Transverse colon (tissue), 4 donors: ENCODE results near the gene PMS1. TPM values are rescaled to one million over a fixed set of nuclear protein-coding genes. Genes with fewer than 3 reads are reported as not detected.

Experiments used
- DNase-seq: peaks from one replicate; pipeline ENCODE4 v3.0.0-alpha.2; 2019
- H3K27ac ChIP-seq, 4 donors: fragments of 200-600 bp; sonication (generic); 2 replicates each; pipeline ENCODE4 v1.5.1; 2016 to 2018; ENCODE audit warnings: inconsistent platforms in 4 of 4
- H3K27me3 ChIP-seq: fragments of 200-600 bp; sonication (generic); 2 replicates; pipeline ENCODE4 v1.5.1; 2017; ENCODE audit warnings: inconsistent platforms
- H3K36me3 ChIP-seq, 4 donors: fragments of 200-600 bp; sonication (generic); 2 replicates each; pipeline ENCODE4 v1.5.1; 2017 to 2019; ENCODE audit warnings: inconsistent platforms in 4 of 4
- H3K4me1 ChIP-seq, 4 donors: fragments of 200-600 bp; sonication (generic); 2 replicates each; pipeline ENCODE4 v1.5.1; 2017 to 2020; ENCODE audit warnings: inconsistent platforms in 4 of 4
- H3K4me3 ChIP-seq, 4 donors: fragments of 200-600 bp; sonication (generic); 1 replicate in 1 of 4; 2 replicates in 3 of 4; pipeline versions ENCODE4 v1.5.1 to v1.6.1; 2017 to 2019; ENCODE audit warnings: inconsistent platforms in 4 of 4
- H3K9me3 ChIP-seq, 2 donors: fragments of 200-600 bp; sonication (generic); 2 replicates each; pipeline ENCODE4 v1.5.1; 2017 to 2019; ENCODE audit warnings: inconsistent platforms in 2 of 2
- EP300 ChIP-seq: sonication (generic); formaldehyde crosslinking; IDR thresholded peaks from one replicate; pipeline ENCODE4 v1.6.1; 2017; ENCODE audit warnings: antibody characterized with exemption, low read depth
- POLR2A ChIP-seq: fragments of 450-650 bp; IDR thresholded peaks from one replicate; pipeline ENCODE4 v1.6.1; 2016; ENCODE audit warnings: antibody characterized with exemption, mild to moderate bottlenecking, moderate library complexity
- POLR2AphosphoS5 ChIP-seq, 3 donors: sonication (generic); formaldehyde crosslinking; IDR thresholded peaks; one replicate each; pipeline ENCODE4 v1.6.1; 2016; ENCODE audit warnings: antibody characterized with exemption in 3 of 3
- WGBS, 2 donors: methylation state at CpG; one replicate each; pipeline ENCODE4 v1.1.5; 2018; ENCODE audit warnings: low coverage in 1 of 2; 5-methylcytosine and 5-hydroxymethylcytosine counted together
- in situ Hi-C, 4 donors: fragments of 200-750 bp; cut with MboI; loops; one replicate each; pipeline versions ENCODE4 v1.15.0 to v1.15.1; 2017; ENCODE audit warnings: low sequenced_read_pairs in 3 of 4, low pct_ligation_motif_present in 1 of 4, low pct_unique_long_range_greater_than_20kb in 1 of 4
- intact Hi-C: fragments of 100-400 bp; cut with DNase I; formaldehyde crosslinking; loops from one replicate; pipeline ENCODE4 v1.15.1; 2023; ENCODE audit warnings: low total_unique reads
- total RNA-seq, 4 donors: library from RNA; depleted of rRNA; stranded (reverse); fragments of >200 nt; gene quantifications; one replicate each; pipeline ENCODE4 v1.1.0, GENCODE V29; 2016
- TF ChIP-seq, protein P1 (sequence below), 5 experiments: fragments of 200-600 bp in 3 of 5; fragments of 450-650 bp in 2 of 5; sonication (generic) in 3 of 5; IDR thresholded peaks; 1 replicate in 2 of 5; 2 replicates in 3 of 5; pipeline ENCODE4 v1.5.1; 2016 to 2017; ENCODE audit warnings: antibody characterized with exemption in 5 of 5, inconsistent platforms in 3 of 5, mild to moderate bottlenecking in 2 of 5, moderate library complexity in 1 of 5

Gene PMS1
- total RNA-seq, 4 donors from 2014 or later = 5.2 to 19.1 (median 9.7) TPM

DNA sequence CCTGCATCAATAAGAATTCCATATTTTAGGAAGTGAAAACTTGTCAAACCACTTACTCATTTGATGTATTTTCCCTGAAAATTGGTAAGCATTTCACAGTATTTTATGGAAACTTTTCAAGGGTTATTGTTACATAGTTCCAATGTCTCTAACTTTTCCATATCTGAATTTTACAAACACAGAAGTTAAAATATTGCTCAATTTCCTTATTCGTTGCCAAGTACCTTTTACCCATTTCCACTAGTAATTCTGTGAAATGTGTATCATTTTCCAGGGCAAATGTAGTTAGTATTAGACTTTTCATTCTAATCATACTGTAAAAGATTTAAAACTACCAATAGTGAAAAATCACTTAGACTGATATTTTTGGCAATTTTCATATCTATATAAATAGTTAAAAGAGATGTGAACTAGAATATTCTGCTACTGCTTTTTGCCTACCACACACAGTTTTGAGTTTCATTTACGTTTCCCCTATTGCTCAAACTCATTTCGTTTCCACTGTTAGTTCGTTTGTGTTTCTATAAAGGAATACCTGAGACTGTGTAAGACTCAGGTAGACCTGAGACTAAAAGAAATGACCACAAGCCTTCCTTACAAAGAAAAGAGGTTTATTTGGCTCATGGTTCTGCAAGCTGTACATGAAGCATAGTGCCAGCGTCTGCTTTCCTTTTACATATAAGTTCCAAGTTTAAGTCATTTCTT lies 86.3 kb downstream of the PMS1 start:
- no peak for TF ChIP-seq EP300
- TF ChIP-seq POLR2A = no peak
- no peak for TF ChIP-seq POLR2AphosphoS5 (IDR thresholded peaks at IDR 0.05)
- TF ChIP-seq, protein P1, sequence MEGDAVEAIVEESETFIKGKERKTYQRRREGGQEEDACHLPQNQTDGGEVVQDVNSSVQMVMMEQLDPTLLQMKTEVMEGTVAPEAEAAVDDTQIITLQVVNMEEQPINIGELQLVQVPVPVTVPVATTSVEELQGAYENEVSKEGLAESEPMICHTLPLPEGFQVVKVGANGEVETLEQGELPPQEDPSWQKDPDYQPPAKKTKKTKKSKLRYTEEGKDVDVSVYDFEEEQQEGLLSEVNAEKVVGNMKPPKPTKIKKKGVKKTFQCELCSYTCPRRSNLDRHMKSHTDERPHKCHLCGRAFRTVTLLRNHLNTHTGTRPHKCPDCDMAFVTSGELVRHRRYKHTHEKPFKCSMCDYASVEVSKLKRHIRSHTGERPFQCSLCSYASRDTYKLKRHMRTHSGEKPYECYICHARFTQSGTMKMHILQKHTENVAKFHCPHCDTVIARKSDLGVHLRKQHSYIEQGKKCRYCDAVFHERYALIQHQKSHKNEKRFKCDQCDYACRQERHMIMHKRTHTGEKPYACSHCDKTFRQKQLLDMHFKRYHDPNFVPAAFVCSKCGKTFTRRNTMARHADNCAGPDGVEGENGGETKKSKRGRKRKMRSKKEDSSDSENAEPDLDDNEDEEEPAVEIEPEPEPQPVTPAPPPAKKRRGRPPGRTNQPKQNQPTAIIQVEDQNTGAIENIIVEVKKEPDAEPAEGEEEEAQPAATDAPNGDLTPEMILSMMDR (IDR thresholded peaks at IDR 0.05) = no peak
- in situ Hi-C loops = no loop called here

DNA sequence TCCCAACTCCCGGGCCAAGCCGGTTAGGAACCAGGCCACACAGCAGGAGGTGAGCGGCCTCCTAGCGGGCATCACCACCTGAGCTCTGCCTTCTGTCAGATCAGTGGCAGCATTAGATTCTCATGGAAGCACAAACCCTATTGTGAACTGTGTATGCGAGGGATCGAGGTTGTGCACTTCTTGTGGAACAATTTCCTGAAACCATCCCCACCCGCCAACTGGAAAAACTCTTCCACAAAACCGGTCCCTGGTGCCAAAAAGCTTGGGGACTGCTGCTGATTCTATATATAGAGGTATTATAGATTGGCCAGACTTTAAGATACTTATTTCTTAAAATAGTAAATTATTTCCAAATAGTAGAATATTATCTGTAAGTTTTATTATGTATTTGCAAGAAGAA lies 89.4 kb downstream of the PMS1 start:
- 88 to 92% methylated on average over 2 to 8 of the region's 8 CpGs for WGBS, 2 donors
- DNase-seq = no peak
- intact Hi-C loops (no loop called here), in situ Hi-C loops (no loop called here)
- TF ChIP-seq EP300 = no peak
- no peak for TF ChIP-seq POLR2A
- TF ChIP-seq, protein P1 (IDR thresholded peaks at IDR 0.05) = no peak
- no peak for TF ChIP-seq POLR2AphosphoS5 (IDR thresholded peaks at IDR 0.05)
- H3K4me3 ChIP-seq = no peak overlapping the region
- H3K4me1 ChIP-seq = no peaks in the 10 kb centered on the region
- H3K27me3 ChIP-seq = no peaks in the 10 kb centered on the region
- H3K9me3 ChIP-seq = no peaks in the 10 kb centered on the region
- no peak overlapping the region for H3K27ac ChIP-seq
- H3K36me3 ChIP-seq = no peaks in the 10 kb centered on the region

More for the DNA sequence above, 86.3 kb downstream of the PMS1 start:
- intact Hi-C loops = no loop called here
- 80 to 81% methylated on average over 5 of the region's 5 CpGs for WGBS, 2 donors
- Histone ChIP-seq H3K4me1 (no peaks in the 10 kb centered on the region), H3K4me3 (no peak overlapping the region), H3K27ac (no peak overlapping the region), H3K9me3 (no peaks in the 10 kb centered on the region), H3K36me3 (no peaks in the 10 kb centered on the region), H3K27me3 (no peaks in the 10 kb centered on the region)
- no peak for DNase-seq

DNA sequence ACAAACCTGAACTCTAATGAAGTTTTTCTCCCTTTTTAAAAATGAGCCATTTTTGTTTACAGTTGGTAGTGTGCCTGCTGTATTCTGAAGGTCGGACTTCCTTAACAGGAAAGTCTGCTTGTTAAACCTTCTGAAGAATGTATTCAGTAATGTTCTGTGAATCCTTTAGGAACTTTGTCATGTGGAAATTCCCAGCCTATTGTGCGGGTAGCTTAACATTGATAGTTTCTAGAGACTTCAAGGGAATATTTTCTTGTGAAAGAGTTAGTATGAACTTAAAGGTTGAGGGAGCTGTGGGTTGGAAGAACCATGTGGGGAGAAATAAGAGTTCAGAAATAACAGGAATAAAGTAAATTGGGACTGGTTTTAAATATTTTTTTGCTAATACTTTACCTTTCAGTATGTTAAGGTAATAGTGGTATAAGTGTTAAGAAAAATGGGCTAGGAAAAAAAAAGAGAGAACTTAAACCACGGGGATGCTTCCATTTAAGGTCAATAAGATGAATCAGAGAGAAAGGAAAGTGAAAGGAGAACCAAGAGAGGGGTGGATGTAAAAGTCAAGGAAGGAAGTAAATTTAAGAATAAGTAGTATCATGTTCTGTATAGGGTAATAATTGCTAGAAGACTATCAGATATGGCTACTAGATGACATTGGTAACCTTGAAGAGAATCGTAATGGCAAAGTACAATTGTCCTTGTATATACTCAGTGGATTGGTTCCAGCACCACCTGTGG lies 90.5 kb downstream of the PMS1 start:
- Histone ChIP-seq H3K36me3 (no peaks in the 10 kb centered on the region), H3K4me3 (no peak overlapping the region), H3K27ac (no peak overlapping the region), H3K9me3 (no peaks in the 10 kb centered on the region), H3K4me1 (no peaks in the 10 kb centered on the region), H3K27me3 (no peaks in the 10 kb centered on the region)
- intact Hi-C loops (no loop called here), in situ Hi-C loops (no loop called here)
- no peak for DNase-seq
- TF ChIP-seq EP300 (no peak), POLR2AphosphoS5 (IDR thresholded peaks at IDR 0.05) (no peak)
- 83 to 84% methylated on average over 4 of the region's 4 CpGs for WGBS, 2 donors

DNA sequence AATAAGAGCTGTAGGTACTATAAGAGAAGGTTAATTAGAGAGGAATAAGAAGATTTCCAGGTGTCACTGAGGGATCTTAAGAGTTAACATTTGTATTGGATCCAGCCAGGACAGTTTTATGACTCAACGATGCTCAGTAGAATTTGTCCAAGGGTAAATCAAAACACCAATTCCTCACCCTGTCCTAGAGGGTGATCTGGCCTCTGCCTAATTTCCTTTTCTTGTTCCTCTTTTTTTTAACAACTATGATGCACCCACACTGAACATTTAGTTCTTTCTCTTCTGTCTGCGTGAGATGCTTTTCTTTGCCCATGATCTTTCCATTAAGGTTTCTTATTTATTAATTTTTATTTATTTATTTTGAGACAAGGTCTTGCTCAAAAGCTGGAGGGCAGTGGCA lies 92.0 kb downstream of the PMS1 start:
- no peaks in the 10 kb centered on the region for H3K27me3 ChIP-seq
- in situ Hi-C loops = no loop called here
- H3K4me3 ChIP-seq = no peak overlapping the region
- H3K27ac ChIP-seq = no peak overlapping the region
- no peaks in the 10 kb centered on the region for H3K36me3 ChIP-seq
- DNase-seq = no peak
- intact Hi-C loops = no loop called here
- no peaks in the 10 kb centered on the region for H3K4me1 ChIP-seq
- TF ChIP-seq POLR2A = no peak
- TF ChIP-seq EP300 = peak; percentile 12
- 40 to 65% methylated on average over 2 of the region's 2 CpGs for WGBS, 2 donors
- no peaks in the 10 kb centered on the region for H3K9me3 ChIP-seq

DNA sequence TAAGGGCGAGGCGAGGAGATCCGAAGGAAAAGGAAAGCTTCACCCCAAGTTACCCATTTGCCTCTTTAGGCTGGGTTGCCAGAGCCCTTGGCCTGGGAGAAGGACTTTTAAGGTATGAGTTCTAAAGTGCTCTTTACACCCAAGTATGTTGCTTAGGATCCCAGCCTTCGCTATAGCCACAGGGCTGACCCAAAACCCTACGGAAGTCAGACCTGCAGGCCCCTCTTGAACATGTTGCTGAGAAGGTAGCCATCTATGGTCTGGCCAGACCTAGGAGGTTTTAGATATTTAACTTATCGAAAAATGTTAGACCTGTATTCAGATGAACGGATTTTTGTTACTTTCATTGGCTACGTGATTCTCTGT lies 95.4 kb downstream of the PMS1 start:
- H3K9me3 ChIP-seq = no peaks in the 10 kb centered on the region
- WGBS, 2 donors = 96 to 100% methylated on average over 3 to 8 of the region's 8 CpGs
- intact Hi-C loops (no loop called here), in situ Hi-C loops (no loop called here)
- no peak overlapping the region for H3K27ac ChIP-seq
- H3K4me3 ChIP-seq = no peak overlapping the region
- TF ChIP-seq POLR2AphosphoS5 (IDR thresholded peaks at IDR 0.05) = no peak
- no peak for TF ChIP-seq EP300
- no peak for TF ChIP-seq POLR2A
- no peaks in the 10 kb centered on the region for H3K4me1 ChIP-seq
- no peak for DNase-seq
- no peaks in the 10 kb centered on the region for H3K36me3 ChIP-seq
- no peaks in the 10 kb centered on the region for H3K27me3 ChIP-seq
